H1 (cell line): ENCODE results near the gene TTLL5. TPM values are rescaled to one million over a fixed set of nuclear protein-coding genes. Genes with fewer than 3 reads are reported as not detected.

Source experiments
- GABPA ChIP-seq: IDR thresholded peaks from 2 replicates; pipeline ENCODE4 v1.6.1; 2011; ENCODE audit warnings: mild to moderate bottlenecking, low read length, moderate library complexity, borderline replicate concordance; ENCODE audit not compliant: insufficient read depth
- PHF8 ChIP-seq: fragments of 200-600 bp; sonication (generic); conservative IDR thresholded peaks from 2 replicates; pipeline ENCODE4 v1.7.1; 2012; ENCODE audit warnings: low read depth, mild to moderate bottlenecking, inconsistent platforms, low read length, moderate library complexity
- polyA plus RNA-seq, 7 experiments: library from polyadenylated mRNA; depleted of rRNA in 3 of 7; stranded (reverse) in 5 of 7; unstranded in 2 of 7; fragments of >200 nt in 5 of 7; fragments of 200-250 nt in 2 of 7; gene quantifications; 1 replicate in 5 of 7; 2 replicates in 1 of 7; 4 replicates in 1 of 7; pipeline versions ENCODE4 v1.2.1 to v1.2.3, GENCODE V29; 2011 to 2013; ENCODE audit warnings: missing spikeins in 2 of 7, mixed read lengths in 2 of 7
- total RNA-seq: library from RNA; stranded (reverse); fragmentation: NEBNext Ultra II Directional; extraction: Animal tissue kit (Norgen Biotek cat#: 25700); gene quantifications from 2 replicates; pipeline ENCODE4 v1.2.1, GENCODE V29; 2021

The TTLL5 gene
- total and polyA plus RNA-seq, 2 of the 8 experiments (the other 6 are each of a cell fraction or from before 2014, with no cell fraction given), result 16.1 to 45.9 TPM

DNA sequence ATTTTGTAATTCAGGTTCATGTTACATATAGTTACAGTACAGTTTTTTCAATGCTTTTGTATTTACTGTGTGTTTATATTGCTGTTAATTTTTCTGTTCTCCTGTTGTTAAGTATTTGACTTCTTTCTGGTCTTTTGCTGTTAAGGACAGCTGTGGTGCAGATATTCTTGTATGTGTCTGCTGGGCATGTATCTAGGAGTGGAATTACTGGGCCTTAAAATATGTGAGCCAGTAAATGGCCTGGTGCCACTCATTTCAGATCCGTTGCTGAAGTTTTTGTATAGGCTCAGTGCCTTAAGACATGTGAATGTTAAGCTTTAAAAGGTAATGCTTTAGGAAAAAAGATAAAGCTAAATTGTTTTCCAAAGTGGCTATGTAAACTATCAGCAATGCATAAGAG, 87.3 kb downstream of the TTLL5 start (continued):
- TF ChIP-seq GABPA, result no peak
- TF ChIP-seq PHF8, result no peak
